Activated CD4-positive, alpha-beta T cell treated with anti-CD3 and anti-CD28 coated beads for 1 hour (primary cell): ENCODE measurements around the gene ZNF444.
"Not testable (repeated sequence)": the region's sequence is repeated elsewhere in the genome, so short reads cannot be mapped to it uniquely, and the experiment has no call there.

ENCODE experiments used
- DNase-seq: peaks from one replicate; pipeline ENCODE4 v3.0.0-alpha.2; 2020

Gene ZNF444

GRCh38 chr19:56191115-56191514 is 50.0 kb downstream of the ZNF444 start:
- no peak for DNase-seq

GRCh38 chr19:56191711-56192110 is 50.6 kb downstream of the ZNF444 start:
- DNase-seq, result no peak

- no peak for DNase-seq
Measured at GRCh38 chr19:56193981-56194640, 53.0 kb downstream of the ZNF444 start.

- not testable (repeated sequence) for DNase-seq
Measured at GRCh38 chr19:56197646-56198045, 56.6 kb downstream of the ZNF444 start, which contains the start of gene ZSCAN5B. TSS of gene ZSCAN5B (minus strand) at chr19:56197783. CDS start at chr19:56193052, 4,731 bp downstream.

GRCh38 chr19:56199687-56200086 is 58.6 kb downstream of the ZNF444 start:
- no peak for DNase-seq

GRCh38 chr19:56201973-56202372 is 60.9 kb downstream of the ZNF444 start, which contains the start of gene ZSCAN5C:
TSS of gene ZSCAN5C (plus strand) at chr19:56202273. CDS start at chr19:56205914, 3,641 bp downstream.
- DNase-seq, result no peak

- DNase-seq, result not testable (repeated sequence)
Measured at GRCh38 chr19:56207581-56207980, 66.5 kb downstream of the ZNF444 start.

GRCh38 chr19:56209091-56209490 is 68.0 kb downstream of the ZNF444 start:
- DNase-seq, result no peak

- DNase-seq, result not testable (repeated sequence)
Measured at GRCh38 chr19:56210036-56210435, 68.9 kb downstream of the ZNF444 start.
